Frontal cortex (tissue), 1 donor: ENCODE data around the gene FLRT3. TPM values are rescaled to one million over a fixed set of nuclear protein-coding genes. Genes with fewer than 3 reads are reported as not detected.

Source experiments
- small RNA-seq: library from RNA; depleted of rRNA; stranded (forward); fragments of <200 nt; gene quantifications from one replicate; pipeline ENCODE3, GENCODE V24; 2014
- total RNA-seq: library from RNA; depleted of rRNA; stranded (reverse); fragments of >200 nt; gene quantifications from one replicate; pipeline ENCODE4 v1.2.3, GENCODE V29; 2014

FLRT3 gene
- total RNA-seq, 1 donor from 2014 or later: 97.4 TPM

Small RNA genes lying within 50 kb of the gene (small RNA-seq; reads per million reads assigned to genes)
- gene RNU6-228P: not detected
